Liver (tissue), 9 donors: ENCODE results near the gene FAM228B. TPM values are rescaled to one million over a fixed set of nuclear protein-coding genes. Genes with fewer than 3 reads are reported as not detected.

Source experiments
- DNase-seq: peaks from one replicate; pipeline ENCODE4 v3.0.0-alpha.2; 2017; ENCODE audit warnings: low spot score
- H3K27ac ChIP-seq, 2 donors: one replicate each; pipeline ENCODE4 v1.7.0; 2013; ENCODE audit warnings: inconsistent platforms in 2 of 2, low read length in 2 of 2, control low read depth in 1 of 2, low read depth in 1 of 2, mild to moderate bottlenecking in 1 of 2
- H3K27me3 ChIP-seq, 4 donors: one replicate each; pipeline versions ENCODE4 v1.6.1 to v1.7.0; 2013; ENCODE audit warnings: low read length in 3 of 4, inconsistent platforms in 1 of 4, mild to moderate bottlenecking in 1 of 4, moderate library complexity in 1 of 4; ENCODE audit not compliant: control insufficient read depth in 4 of 4, insufficient read depth in 4 of 4
- H3K36me3 ChIP-seq, 4 donors: one replicate each; pipeline versions ENCODE4 v1.6.1 to v1.7.0; 2013; ENCODE audit warnings: low read length in 3 of 4, mild to moderate bottlenecking in 3 of 4, low read depth in 1 of 4, moderate library complexity in 1 of 4; ENCODE audit not compliant: control insufficient read depth in 4 of 4, insufficient read depth in 3 of 4
- H3K4me1 ChIP-seq, 4 donors: one replicate each; pipeline versions ENCODE4 v1.6.1 to v1.7.0; 2013; ENCODE audit warnings: low read length in 3 of 4, mild to moderate bottlenecking in 3 of 4, moderate library complexity in 1 of 4; ENCODE audit not compliant: control insufficient read depth in 4 of 4, insufficient read depth in 4 of 4
- H3K4me3 ChIP-seq, 3 donors: one replicate each; pipeline versions ENCODE4 v1.6.1 to v1.7.0; 2013; ENCODE audit warnings: low read length in 3 of 3, control low read depth in 1 of 3, low read depth in 1 of 3, mild to moderate bottlenecking in 1 of 3
- H3K9ac ChIP-seq, 2 donors: one replicate each; pipeline ENCODE4 v1.7.0; 2013; ENCODE audit warnings: low read length in 2 of 2, mild to moderate bottlenecking in 2 of 2, moderate library complexity in 2 of 2, control low read depth in 1 of 2, low read depth in 1 of 2
- H3K9me3 ChIP-seq, 4 donors: one replicate each; pipeline versions ENCODE4 v1.6.1 to v1.7.0; 2013; ENCODE audit warnings: low read length in 3 of 4; ENCODE audit not compliant: control insufficient read depth in 4 of 4
- ATF3 ChIP-seq: IDR thresholded peaks from 2 replicates; pipeline ENCODE4 v1.6.1; 2016; ENCODE audit warnings: antibody characterized with exemption
- EGR1 ChIP-seq, 2 donors: IDR thresholded peaks; 2 replicates each; pipeline ENCODE4 v1.6.1; 2016 to 2018; ENCODE audit warnings: antibody characterized with exemption in 2 of 2, low read depth in 2 of 2
- FOXA1 ChIP-seq: IDR thresholded peaks from 2 replicates; pipeline ENCODE4 v1.6.1; 2016; ENCODE audit warnings: antibody characterized with exemption
- FOXA2 ChIP-seq: IDR thresholded peaks from 2 replicates; pipeline ENCODE4 v1.6.1; 2016; ENCODE audit warnings: antibody characterized with exemption
- GABPA ChIP-seq, 2 donors: IDR thresholded peaks in 1 of 2; conservative IDR thresholded peaks in 1 of 2; 2 replicates each; pipeline ENCODE4 v1.6.1; 2016; ENCODE audit warnings: antibody characterized with exemption in 2 of 2, mild to moderate bottlenecking in 1 of 2, moderate library complexity in 1 of 2
- JUND ChIP-seq, 2 donors: IDR thresholded peaks; 2 replicates each; pipeline ENCODE4 v1.6.1; 2016; ENCODE audit warnings: antibody characterized with exemption in 2 of 2
- RXRA ChIP-seq, 2 donors: IDR thresholded peaks; 2 replicates each; pipeline ENCODE4 v1.6.1; 2017 to 2018; ENCODE audit warnings: antibody characterized with exemption in 2 of 2, mild to moderate bottlenecking in 1 of 2
- SP1 ChIP-seq: IDR thresholded peaks from 2 replicates; pipeline ENCODE4 v1.6.1; 2018; ENCODE audit warnings: antibody characterized with exemption, mild to moderate bottlenecking
- TAF1 ChIP-seq: conservative IDR thresholded peaks from 2 replicates; pipeline ENCODE4 v1.6.1; 2016; ENCODE audit warnings: antibody characterized with exemption, mild to moderate bottlenecking
- WGBS: extraction: QIAGEN DNeasy Blood & Tissue Kit; methylation state at CpG from one replicate; pipeline ENCODE4 v1.1.7; 2013; 5-methylcytosine and 5-hydroxymethylcytosine counted together
- polyA plus RNA-seq, 2 donors: library from polyadenylated mRNA; stranded (reverse) in 1 of 2; unstranded in 1 of 2; fragments of 200-250 nt in 1 of 2; fragments of >200 nt in 1 of 2; fragmentation: Nextera tagmentation in 1 of 2; extraction: Ambion mirVana in 1 of 2; gene quantifications; one replicate each; pipeline versions ENCODE4 v1.2.1 to v1.2.3, GENCODE V29; 2013 to 2015
- total RNA-seq, 2 donors: library from RNA; depleted of rRNA; stranded (reverse); fragments of >200 nt; gene quantifications; one replicate each; pipeline ENCODE4 v1.2.3, GENCODE V29; 2014
- TF ChIP-seq, protein P1 (sequence below): IDR thresholded peaks from 2 replicates; pipeline ENCODE4 v1.6.1; 2016; ENCODE audit warnings: antibody characterized with exemption, mild to moderate bottlenecking
- TF ChIP-seq, protein P2 (sequence below): fragments of 150-350 bp; IDR thresholded peaks from 2 replicates; pipeline ENCODE4 v1.5.1; 2017; ENCODE audit warnings: improper control_type of control experiment, low read depth, low read length; ENCODE audit not compliant: missing input control
- TF ChIP-seq, protein P3 (sequence below): IDR thresholded peaks from 2 replicates; pipeline ENCODE4 v1.6.1; 2016; ENCODE audit warnings: antibody characterized with exemption
- donor health status: healthy.
- donor health status: healthy.
- donor health status: healthy.
- donor health status: healthy.
- donor health status: healthy.

FAM228B gene
- total and polyA plus RNA-seq, 4 donors: 0.68 to 4.2 (median 3.8) TPM

DNA sequence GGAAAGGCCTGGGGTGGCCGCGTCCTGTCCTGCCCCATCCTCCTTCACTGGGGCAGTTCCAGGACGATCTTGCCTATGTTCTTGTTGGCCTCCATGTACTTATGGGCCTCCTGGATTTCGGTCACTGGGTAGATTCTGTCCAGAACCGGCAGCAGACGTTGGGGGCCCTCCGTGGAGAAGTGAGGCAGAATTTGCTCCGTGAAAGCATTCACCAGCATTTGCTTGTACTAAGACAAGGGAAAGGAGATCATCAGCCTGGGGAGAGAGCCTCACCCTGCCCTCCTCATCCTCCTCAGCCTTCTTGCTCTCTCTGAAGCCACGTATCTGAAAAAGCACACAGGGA is 45.8 kb upstream of the FAM228B start:
- no peak overlapping the region for H3K9ac ChIP-seq
- H3K4me3 ChIP-seq: peak overlapping the region in 1 of 3 donors; percentile 55
- H3K4me1 ChIP-seq: peaks cover 1 to 25% (median 9%) of the 10 kb centered on the region in 4 donors
- TF ChIP-seq TAF1: no peak
- no peak for TF ChIP-seq FOXA1
- no peak for TF ChIP-seq SP1
- TF ChIP-seq, protein P1, sequence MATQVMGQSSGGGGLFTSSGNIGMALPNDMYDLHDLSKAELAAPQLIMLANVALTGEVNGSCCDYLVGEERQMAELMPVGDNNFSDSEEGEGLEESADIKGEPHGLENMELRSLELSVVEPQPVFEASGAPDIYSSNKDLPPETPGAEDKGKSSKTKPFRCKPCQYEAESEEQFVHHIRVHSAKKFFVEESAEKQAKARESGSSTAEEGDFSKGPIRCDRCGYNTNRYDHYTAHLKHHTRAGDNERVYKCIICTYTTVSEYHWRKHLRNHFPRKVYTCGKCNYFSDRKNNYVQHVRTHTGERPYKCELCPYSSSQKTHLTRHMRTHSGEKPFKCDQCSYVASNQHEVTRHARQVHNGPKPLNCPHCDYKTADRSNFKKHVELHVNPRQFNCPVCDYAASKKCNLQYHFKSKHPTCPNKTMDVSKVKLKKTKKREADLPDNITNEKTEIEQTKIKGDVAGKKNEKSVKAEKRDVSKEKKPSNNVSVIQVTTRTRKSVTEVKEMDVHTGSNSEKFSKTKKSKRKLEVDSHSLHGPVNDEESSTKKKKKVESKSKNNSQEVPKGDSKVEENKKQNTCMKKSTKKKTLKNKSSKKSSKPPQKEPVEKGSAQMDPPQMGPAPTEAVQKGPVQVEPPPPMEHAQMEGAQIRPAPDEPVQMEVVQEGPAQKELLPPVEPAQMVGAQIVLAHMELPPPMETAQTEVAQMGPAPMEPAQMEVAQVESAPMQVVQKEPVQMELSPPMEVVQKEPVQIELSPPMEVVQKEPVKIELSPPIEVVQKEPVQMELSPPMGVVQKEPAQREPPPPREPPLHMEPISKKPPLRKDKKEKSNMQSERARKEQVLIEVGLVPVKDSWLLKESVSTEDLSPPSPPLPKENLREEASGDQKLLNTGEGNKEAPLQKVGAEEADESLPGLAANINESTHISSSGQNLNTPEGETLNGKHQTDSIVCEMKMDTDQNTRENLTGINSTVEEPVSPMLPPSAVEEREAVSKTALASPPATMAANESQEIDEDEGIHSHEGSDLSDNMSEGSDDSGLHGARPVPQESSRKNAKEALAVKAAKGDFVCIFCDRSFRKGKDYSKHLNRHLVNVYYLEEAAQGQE: no peak
- 47% methylated on average over 9 of the region's 9 CpGs for WGBS
- no peaks in the 10 kb centered on the region for H3K9me3 ChIP-seq
- peaks cover 0 to 13% (median 8%) of the 10 kb centered on the region in 4 donors for H3K36me3 ChIP-seq
- peak overlapping the region; percentile 74 to 86 for H3K27ac ChIP-seq
- peak; percentile 46 for DNase-seq
- no peaks in the 10 kb centered on the region for H3K27me3 ChIP-seq

DNA sequence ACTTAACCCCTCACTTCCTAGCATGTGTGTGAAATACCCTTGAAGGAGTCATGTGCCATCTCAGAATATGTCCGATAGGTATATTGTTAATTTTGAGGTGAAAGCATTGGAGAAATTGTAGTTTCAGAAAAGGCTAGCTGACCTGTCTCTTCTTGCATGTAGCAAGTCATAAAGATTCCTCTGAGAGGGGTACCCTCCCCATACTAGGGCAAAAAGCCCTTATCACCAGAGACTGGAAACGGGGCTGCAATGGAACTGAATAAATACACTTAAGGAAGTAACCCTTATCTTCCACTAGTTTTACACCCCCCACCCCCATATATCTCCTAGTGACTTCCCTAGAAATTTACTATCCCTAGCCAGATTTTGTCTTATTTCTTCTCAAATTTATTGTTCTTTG is 45.4 kb upstream of the FAM228B start:
- H3K4me1 ChIP-seq: peaks cover 1 to 25% (median 9%) of the 10 kb centered on the region in 4 donors
- TF ChIP-seq, protein P1: no peak
- TF ChIP-seq RXRA (IDR thresholded peaks at IDR 0.05) (no peak), TAF1 (no peak), EGR1 (IDR thresholded peaks at IDR 0.05; ENCODE audit: low read depth in 2 of 2) (no peak), JUND (IDR thresholded peaks at IDR 0.05) (no peak), ATF3 (no peak), GABPA (IDR thresholded peaks at IDR 0.05 in 1 of 2, conservative IDR thresholded peaks at IDR 0.05 in 1 of 2) (no peak), FOXA2 (no peak)
- TF ChIP-seq, protein P2, sequence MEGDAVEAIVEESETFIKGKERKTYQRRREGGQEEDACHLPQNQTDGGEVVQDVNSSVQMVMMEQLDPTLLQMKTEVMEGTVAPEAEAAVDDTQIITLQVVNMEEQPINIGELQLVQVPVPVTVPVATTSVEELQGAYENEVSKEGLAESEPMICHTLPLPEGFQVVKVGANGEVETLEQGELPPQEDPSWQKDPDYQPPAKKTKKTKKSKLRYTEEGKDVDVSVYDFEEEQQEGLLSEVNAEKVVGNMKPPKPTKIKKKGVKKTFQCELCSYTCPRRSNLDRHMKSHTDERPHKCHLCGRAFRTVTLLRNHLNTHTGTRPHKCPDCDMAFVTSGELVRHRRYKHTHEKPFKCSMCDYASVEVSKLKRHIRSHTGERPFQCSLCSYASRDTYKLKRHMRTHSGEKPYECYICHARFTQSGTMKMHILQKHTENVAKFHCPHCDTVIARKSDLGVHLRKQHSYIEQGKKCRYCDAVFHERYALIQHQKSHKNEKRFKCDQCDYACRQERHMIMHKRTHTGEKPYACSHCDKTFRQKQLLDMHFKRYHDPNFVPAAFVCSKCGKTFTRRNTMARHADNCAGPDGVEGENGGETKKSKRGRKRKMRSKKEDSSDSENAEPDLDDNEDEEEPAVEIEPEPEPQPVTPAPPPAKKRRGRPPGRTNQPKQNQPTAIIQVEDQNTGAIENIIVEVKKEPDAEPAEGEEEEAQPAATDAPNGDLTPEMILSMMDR: no peak
- TF ChIP-seq, protein P3, sequence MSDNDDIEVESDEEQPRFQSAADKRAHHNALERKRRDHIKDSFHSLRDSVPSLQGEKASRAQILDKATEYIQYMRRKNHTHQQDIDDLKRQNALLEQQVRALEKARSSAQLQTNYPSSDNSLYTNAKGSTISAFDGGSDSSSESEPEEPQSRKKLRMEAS: no peak
- H3K27ac ChIP-seq: peak overlapping the region in 1 of 2 donors; percentile 74
- no peak overlapping the region for H3K9ac ChIP-seq
- no peaks in the 10 kb centered on the region for H3K27me3 ChIP-seq
- WGBS: 79% methylated on average over 2 of the region's 2 CpGs
- H3K36me3 ChIP-seq: peaks cover 0 to 9% (median 4%) of the 10 kb centered on the region in 4 donors
- no peaks in the 10 kb centered on the region for H3K9me3 ChIP-seq
- H3K4me3 ChIP-seq: no peak overlapping the region
- no peak for DNase-seq
